ENCODE measurements around the gene COPS7B.
"Not testable (repeated sequence)": the region's sequence is repeated elsewhere in the genome, so short reads cannot be mapped to it uniquely, and the experiment has no call there.

DNA sequence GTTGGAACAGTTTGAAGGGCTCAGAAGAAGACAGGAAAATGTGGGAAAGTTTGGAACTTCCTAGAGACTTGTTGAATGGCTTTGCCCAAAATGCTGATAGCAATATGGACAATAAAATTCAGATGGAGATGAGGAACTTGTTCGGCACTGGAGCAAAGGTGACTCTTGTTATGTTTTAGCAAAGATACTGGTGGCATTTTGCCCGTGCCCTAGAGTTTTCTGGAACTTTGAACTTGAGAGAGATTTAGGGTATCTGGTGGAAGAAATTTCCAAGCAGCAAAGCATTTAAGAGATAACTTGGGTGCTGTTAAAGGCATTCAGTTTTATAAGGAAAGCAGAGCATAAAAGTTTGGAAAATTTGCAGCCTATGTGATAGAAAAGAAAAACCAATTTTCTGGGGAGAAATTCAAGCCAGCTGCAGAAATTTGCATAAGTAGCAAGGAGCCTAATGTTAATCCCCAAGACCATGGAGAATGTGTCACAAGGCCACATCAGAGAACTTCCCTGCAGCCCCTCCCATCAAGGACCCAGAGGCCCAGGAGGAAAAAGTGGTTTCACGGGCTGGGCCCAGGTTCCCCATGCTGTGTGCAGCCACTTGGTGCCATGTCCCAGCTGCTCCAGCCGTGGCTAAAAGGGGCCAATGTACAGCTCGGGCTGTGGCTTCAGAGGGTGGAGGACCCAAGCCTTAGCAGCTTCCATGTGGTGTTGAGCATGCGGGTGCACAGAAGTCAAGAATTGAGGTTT, 37.9 kb upstream of the COPS7B start:
- TF ChIP-seq, protein P1, sequence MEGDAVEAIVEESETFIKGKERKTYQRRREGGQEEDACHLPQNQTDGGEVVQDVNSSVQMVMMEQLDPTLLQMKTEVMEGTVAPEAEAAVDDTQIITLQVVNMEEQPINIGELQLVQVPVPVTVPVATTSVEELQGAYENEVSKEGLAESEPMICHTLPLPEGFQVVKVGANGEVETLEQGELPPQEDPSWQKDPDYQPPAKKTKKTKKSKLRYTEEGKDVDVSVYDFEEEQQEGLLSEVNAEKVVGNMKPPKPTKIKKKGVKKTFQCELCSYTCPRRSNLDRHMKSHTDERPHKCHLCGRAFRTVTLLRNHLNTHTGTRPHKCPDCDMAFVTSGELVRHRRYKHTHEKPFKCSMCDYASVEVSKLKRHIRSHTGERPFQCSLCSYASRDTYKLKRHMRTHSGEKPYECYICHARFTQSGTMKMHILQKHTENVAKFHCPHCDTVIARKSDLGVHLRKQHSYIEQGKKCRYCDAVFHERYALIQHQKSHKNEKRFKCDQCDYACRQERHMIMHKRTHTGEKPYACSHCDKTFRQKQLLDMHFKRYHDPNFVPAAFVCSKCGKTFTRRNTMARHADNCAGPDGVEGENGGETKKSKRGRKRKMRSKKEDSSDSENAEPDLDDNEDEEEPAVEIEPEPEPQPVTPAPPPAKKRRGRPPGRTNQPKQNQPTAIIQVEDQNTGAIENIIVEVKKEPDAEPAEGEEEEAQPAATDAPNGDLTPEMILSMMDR (IDR thresholded peaks at IDR 0.05): not testable (repeated sequence)
- not testable (repeated sequence) for TF ChIP-seq POLR2A (IDR thresholded peaks at IDR 0.05); EP300 (IDR thresholded peaks at IDR 0.05; ENCODE audit: low read depth); POLR2AphosphoS5 (IDR thresholded peaks at IDR 0.05)

All from transverse colon (tissue), 4 donors.